HCT116 (cell line): ENCODE measurements around the gene MEFV. TPM values are rescaled to one million over a fixed set of nuclear protein-coding genes. Genes with fewer than 3 reads are reported as not detected.

Experiments used
- ATAC-seq: fragments of 200-7000 bp; cut with Tn5 transposase; 2 replicates; pipeline ENCODE4 v1.9.1; 2020; ENCODE audit warnings: mild to moderate bottlenecking, moderate library complexity
- BruUV-seq: library from RNA; stranded (reverse); fragments of 400-500 nt; replicated peaks from 2 replicates; lab custom pipeline; 2021; lab: Mats Ljungman, UMichigan
- CTCF ChIA-PET: fragments of 300-600 bp; sonication (Branson Sonifier 250); formaldehyde crosslinking; loops from one replicate; lab custom pipeline; 2021; ENCODE audit warnings: antibody characterized with exemption; lab: Charles Lee
- POLR2A ChIA-PET: fragments of 300-600, 350-600 bp; sonication (Branson Sonifier 250); formaldehyde crosslinking; loops from one replicate; lab custom pipeline; 2021; ENCODE audit warnings: antibody characterized with exemption; lab: Charles Lee
- RAD21 ChIA-PET, 2 experiments: fragments of 300-600 bp; sonication (Branson Sonifier 250); formaldehyde crosslinking; loops; one replicate each; lab custom pipeline; 2023; ENCODE audit warnings: low total read pairs in 2 of 2; ENCODE audit not compliant: uncharacterized antibody in 2 of 2, unreplicated experiment in 2 of 2, low non-redundant PET in 1 of 2; lab: Charles Lee
- DNase-seq: peaks from one replicate; pipeline ENCODE4 v3.0.0-alpha.2; 2010; ENCODE audit warnings: low read depth, low spot score
- H2AFZ ChIP-seq: fragments of 200-600 bp; shearing (Covaris generic), sonication (generic); 2 replicates; pipeline ENCODE4 v1.6.1; 2017; ENCODE audit warnings: low read depth, mixed run types, mixed read lengths, antibody characterized with exemption, low read length; ENCODE audit not compliant: poor library complexity, severe bottlenecking
- H3K27ac ChIP-seq: 2 replicates; pipeline ENCODE4 v1.5.1; 2012; ENCODE audit warnings: low read depth, low read length
- H3K27me3 ChIP-seq: fragments of 200-600 bp; sonication (generic); 2 replicates; pipeline ENCODE4 v1.6.1; 2016; ENCODE audit warnings: mixed run types, low read length, mixed read lengths; ENCODE audit not compliant: insufficient read depth
- H3K36me3 ChIP-seq, 2 experiments: fragments of 200-500 bp in 1 of 2; fragments of 200-600 bp in 1 of 2; sonication (Bioruptor generic) in 1 of 2; sonication (generic) in 1 of 2; 2 replicates each; pipeline versions ENCODE4 v1.5.1 to v1.6.1; 2014 to 2016; ENCODE audit warnings: low read length in 2 of 2, inconsistent platforms in 1 of 2, mixed read lengths in 1 of 2, mixed run types in 1 of 2; ENCODE audit not compliant: insufficient read depth in 2 of 2, control insufficient read depth in 1 of 2
- H3K4me1 ChIP-seq, 2 experiments: fragments of 200-600 bp in 1 of 2; sonication (generic) in 1 of 2; 2 replicates each; pipeline versions ENCODE4 v1.5.1 to v1.6.1; 2012 to 2017; ENCODE audit warnings: low read length in 2 of 2, inconsistent platforms in 1 of 2, mild to moderate bottlenecking in 1 of 2, mixed read lengths in 1 of 2, mixed run types in 1 of 2, moderate library complexity in 1 of 2; ENCODE audit not compliant: insufficient read depth in 2 of 2, control insufficient read depth in 1 of 2
- H3K4me2 ChIP-seq: fragments of 200-600 bp; sonication (generic); 2 replicates; pipeline ENCODE4 v1.6.1; 2017; ENCODE audit warnings: mixed run types, low read length, mixed read lengths
- H3K4me3 ChIP-seq, 2 experiments: fragments of 200-600 bp in 1 of 2; sonication (generic) in 1 of 2; replicated peaks in 1 of 2; 2 replicates each; pipeline ENCODE4 v1.5.1; 2011 to 2016; ENCODE audit warnings: low read length in 2 of 2, control low read depth in 1 of 2, low read depth in 1 of 2, mild to moderate bottlenecking in 1 of 2, mixed read lengths in 1 of 2, mixed run types in 1 of 2
- H3K79me2 ChIP-seq: fragments of 200-600 bp; sonication (generic); 2 replicates; pipeline ENCODE4 v1.6.1; 2017; ENCODE audit warnings: mild to moderate bottlenecking, mixed run types, low read length, moderate library complexity, mixed read lengths; ENCODE audit not compliant: insufficient read depth
- H3K9ac ChIP-seq: fragments of 200-600 bp; sonication (generic); 2 replicates; pipeline ENCODE4 v1.6.1; 2016; ENCODE audit warnings: low read length, mixed read lengths
- H3K9me2 ChIP-seq: fragments of 200-600 bp; sonication (generic), shearing (Covaris generic); 2 replicates; pipeline ENCODE4 v1.6.1; 2017; ENCODE audit warnings: mixed run types, mild to moderate bottlenecking, moderate library complexity; ENCODE audit not compliant: insufficient read depth
- H3K9me3 ChIP-seq, 2 experiments: fragments of 200-500 bp in 1 of 2; fragments of 200-600 bp in 1 of 2; sonication (Bioruptor generic) in 1 of 2; sonication (generic) in 1 of 2; 2 replicates each; pipeline ENCODE4 v1.6.1; 2014 to 2017; ENCODE audit warnings: low read length in 2 of 2, mixed read lengths in 2 of 2, inconsistent platforms in 1 of 2, low read depth in 1 of 2, mild to moderate bottlenecking in 1 of 2, mixed run types in 1 of 2, moderate library complexity in 1 of 2; ENCODE audit not compliant: control insufficient read depth in 1 of 2, insufficient read depth in 1 of 2
- H4K20me1 ChIP-seq: fragments of 200-600 bp; sonication (generic), shearing (Covaris generic); 2 replicates; pipeline ENCODE4 v1.6.1; 2017; ENCODE audit warnings: mixed run types, mild to moderate bottlenecking, moderate library complexity; ENCODE audit not compliant: insufficient read depth
- CEBPB ChIP-seq: IDR thresholded peaks from 2 replicates; pipeline ENCODE4 v1.6.1; 2012; ENCODE audit warnings: low read depth
- ELF1 ChIP-seq: IDR thresholded peaks from 2 replicates; pipeline ENCODE4 v1.6.1; 2012; ENCODE audit warnings: low read depth, borderline replicate concordance
- EZH2 ChIP-seq: fragments of 200-600 bp; sonication (generic); IDR thresholded peaks from 2 replicates; pipeline ENCODE4 v1.6.1; 2017; ENCODE audit warnings: antibody characterized with exemption, mixed run types
- MAX ChIP-seq: IDR thresholded peaks from 2 replicates; pipeline ENCODE4 v1.6.1; 2012
- POLR2A ChIP-seq: IDR thresholded peaks from 2 replicates; pipeline ENCODE4 v1.7.0; 2011; ENCODE audit warnings: borderline replicate concordance; ENCODE audit not compliant: insufficient read depth, insufficient read length; ENCODE audit errors: extremely low read depth
- RAD21 ChIP-seq: IDR thresholded peaks from 2 replicates; pipeline ENCODE4 v1.6.1; 2012; ENCODE audit warnings: low read depth, mild to moderate bottlenecking
- REST ChIP-seq: IDR thresholded peaks from 2 replicates; pipeline ENCODE4 v1.6.1; 2012; ENCODE audit warnings: low read depth
- TCF7L2 ChIP-seq: IDR thresholded peaks from 2 replicates; pipeline ENCODE4 v1.7.0; 2011; ENCODE audit warnings: borderline replicate concordance, inconsistent platforms; ENCODE audit not compliant: insufficient read depth, insufficient read length; ENCODE audit errors: extremely low read depth
- YY1 ChIP-seq: IDR thresholded peaks from 2 replicates; pipeline ENCODE4 v1.6.1; 2011; ENCODE audit warnings: low read length, low read depth, moderate library complexity, mild to moderate bottlenecking; ENCODE audit not compliant: insufficient replicate concordance; ENCODE audit errors: extremely low read depth
- ZNF274 ChIP-seq: fragments of 200-500 bp; sonication (Bioruptor generic); IDR thresholded peaks from 2 replicates; pipeline ENCODE4 v1.6.1; 2014; ENCODE audit warnings: mild to moderate bottlenecking, low read depth, low read length, inconsistent platforms
- intact Hi-C: fragments of 100-400 bp; cut with micrococcal nuclease; formaldehyde crosslinking; loops from 2 replicates; pipeline ENCODE4 v1.10.0; 2022
- total RNA-seq: library from RNA; stranded (reverse); gene quantifications from one replicate; pipeline ENCODE4 v1.2.1, GENCODE V29; 2021; ENCODE audit not compliant: unreplicated experiment
- TF ChIP-seq, protein P1 (sequence below), 3 experiments: fragments of 200-600 bp in 1 of 3; sonication (generic) in 1 of 3; IDR thresholded peaks in 2 of 3; conservative IDR thresholded peaks in 1 of 3; 2 replicates each; pipeline ENCODE4 v1.5.1; 2012 to 2017; ENCODE audit warnings: low read depth in 2 of 3, low read length in 2 of 3, antibody characterized with exemption in 1 of 3, borderline replicate concordance in 1 of 3, control low read depth in 1 of 3, mild to moderate bottlenecking in 1 of 3, mixed read lengths in 1 of 3, mixed run types in 1 of 3, moderate library complexity in 1 of 3; ENCODE audit not compliant: insufficient read depth in 1 of 3

MEFV gene
- total RNA-seq, 1 experiment from 2014 or later, result 0.15 TPM

DNA sequence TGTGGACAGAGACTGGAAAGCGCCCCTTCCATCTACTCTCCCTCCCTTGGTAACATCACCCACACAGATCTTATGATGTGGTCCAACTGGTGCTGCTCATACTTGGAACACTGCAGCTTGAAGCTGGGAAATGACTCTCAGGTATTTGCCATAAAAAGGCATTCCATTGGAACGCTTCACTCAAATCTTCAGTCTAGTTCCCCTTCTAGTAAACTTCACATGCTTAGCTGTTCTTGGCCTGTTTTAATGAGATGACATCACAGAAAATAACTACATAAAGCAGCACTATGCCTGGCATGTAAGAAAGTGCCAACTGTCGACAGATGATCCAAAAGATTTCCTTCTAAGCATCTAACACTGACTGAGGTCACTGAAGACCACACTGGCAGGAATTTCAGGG is 36.2 kb upstream of the MEFV start:
- no peaks in the 10 kb centered on the region for H4K20me1 ChIP-seq
- H3K9me2 ChIP-seq, result no peaks in the 10 kb centered on the region
- H3K4me2 ChIP-seq, result no peak overlapping the region
- H3K36me3 ChIP-seq, result peaks cover 13 to 52% of the 10 kb centered on the region in 2 experiments
- TF ChIP-seq MAX (no peak), RAD21 (no peak), TCF7L2 (no peak), POLR2A (no peak), CEBPB (no peak), REST (no peak), YY1 (no peak), EZH2 (no peak), ZNF274 (no peak), ELF1 (no peak)
- TF ChIP-seq, protein P1, sequence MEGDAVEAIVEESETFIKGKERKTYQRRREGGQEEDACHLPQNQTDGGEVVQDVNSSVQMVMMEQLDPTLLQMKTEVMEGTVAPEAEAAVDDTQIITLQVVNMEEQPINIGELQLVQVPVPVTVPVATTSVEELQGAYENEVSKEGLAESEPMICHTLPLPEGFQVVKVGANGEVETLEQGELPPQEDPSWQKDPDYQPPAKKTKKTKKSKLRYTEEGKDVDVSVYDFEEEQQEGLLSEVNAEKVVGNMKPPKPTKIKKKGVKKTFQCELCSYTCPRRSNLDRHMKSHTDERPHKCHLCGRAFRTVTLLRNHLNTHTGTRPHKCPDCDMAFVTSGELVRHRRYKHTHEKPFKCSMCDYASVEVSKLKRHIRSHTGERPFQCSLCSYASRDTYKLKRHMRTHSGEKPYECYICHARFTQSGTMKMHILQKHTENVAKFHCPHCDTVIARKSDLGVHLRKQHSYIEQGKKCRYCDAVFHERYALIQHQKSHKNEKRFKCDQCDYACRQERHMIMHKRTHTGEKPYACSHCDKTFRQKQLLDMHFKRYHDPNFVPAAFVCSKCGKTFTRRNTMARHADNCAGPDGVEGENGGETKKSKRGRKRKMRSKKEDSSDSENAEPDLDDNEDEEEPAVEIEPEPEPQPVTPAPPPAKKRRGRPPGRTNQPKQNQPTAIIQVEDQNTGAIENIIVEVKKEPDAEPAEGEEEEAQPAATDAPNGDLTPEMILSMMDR (IDR thresholded peaks at IDR 0.05 in 2 of 3, conservative IDR thresholded peaks at IDR 0.05 in 1 of 3; ENCODE audit: borderline replicate concordance in 1 of 3, insufficient read depth in 1 of 3, low read depth in 2 of 3, low read length in 2 of 3), result no peak
- TF ChIP-seq, all 23 proteins: peak for 0
- no TSS peak for BruUV-seq
- POLR2A ChIA-PET, result no interaction called here
- RAD21 ChIA-PET, result no interaction called here
- ATAC-seq (no peak; the same call in 1 of the 2 replicates), DNase-seq (no peak)
- Histone ChIP-seq H3K4me3 (no peak overlapping the region), H3K9ac (no peak overlapping the region), H2AFZ (no peak overlapping the region), H3K79me2 (peaks cover 33% of the 10 kb centered on the region), H3K4me1 (no peaks in the 10 kb centered on the region), H3K27ac (no peak overlapping the region), H3K27me3 (no peaks in the 10 kb centered on the region), H3K9me3 (peaks cover 33 to 38% of the 10 kb centered on the region in 2 experiments; a peak in 3 of 4 replicates)
- intact Hi-C loops, result no loop called here
- CTCF ChIA-PET, result no interaction called here
